OCI-M1 (cell line): ENCODE measurements around the gene HSFX3.
"Not testable (repeated sequence)": the region's sequence is repeated elsewhere in the genome, so short reads cannot be mapped to it uniquely, and the experiment has no call there.

Experiments
- DNase-seq: peaks from one replicate; lab custom pipeline; 2025; lab: John Stamatoyannopoulos, UW

HSFX3 gene

DNA sequence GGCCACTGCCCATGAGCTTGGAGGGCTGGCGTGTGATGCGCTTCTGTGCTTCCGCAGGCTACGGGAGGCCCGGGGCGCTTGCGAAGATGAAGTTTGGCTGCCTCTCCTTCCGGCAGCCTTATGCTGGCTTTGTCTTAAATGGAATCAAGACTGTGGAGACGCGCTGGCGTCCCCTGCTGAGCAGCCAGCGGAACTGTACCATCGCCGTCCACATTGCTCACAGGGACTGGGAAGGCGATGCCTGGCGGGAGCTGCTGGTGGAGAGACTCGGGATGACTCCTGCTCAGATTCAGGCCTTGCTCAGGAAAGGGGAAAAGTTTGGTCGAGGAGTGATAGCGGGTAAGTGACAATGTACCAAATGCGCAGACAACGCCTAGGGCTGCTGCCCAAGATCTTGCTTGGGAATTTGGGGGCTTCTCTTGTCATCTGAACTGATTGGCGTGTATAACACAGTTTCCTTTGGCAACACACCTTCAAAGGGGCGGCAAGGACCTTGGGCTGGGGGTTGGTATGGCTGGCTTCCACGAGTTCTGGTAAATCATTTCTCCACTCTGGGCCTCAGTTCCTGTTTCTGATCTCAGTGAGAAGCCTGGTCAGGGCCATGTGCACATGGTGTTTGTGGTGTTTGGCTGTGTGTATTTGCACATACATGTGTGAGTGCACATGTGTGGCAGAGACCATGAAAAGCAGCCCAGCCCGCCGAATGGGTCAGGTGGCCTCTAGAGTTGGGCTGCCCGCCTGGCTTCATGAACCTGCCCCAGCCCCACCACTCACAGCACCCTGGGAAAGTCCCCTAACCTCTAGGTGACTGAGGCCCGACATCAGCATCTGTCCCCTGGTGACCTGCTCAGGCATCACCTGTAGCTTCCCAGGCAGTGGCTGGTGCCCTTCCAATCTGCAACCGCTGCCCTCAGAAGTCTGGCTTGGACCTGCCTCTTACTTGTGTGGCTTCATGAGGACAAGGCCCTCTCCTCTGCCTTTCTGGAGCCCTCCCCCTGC lies 3.9 kb downstream of the HSFX3 start:
- DNase-seq = peak; percentile 4

DNA sequence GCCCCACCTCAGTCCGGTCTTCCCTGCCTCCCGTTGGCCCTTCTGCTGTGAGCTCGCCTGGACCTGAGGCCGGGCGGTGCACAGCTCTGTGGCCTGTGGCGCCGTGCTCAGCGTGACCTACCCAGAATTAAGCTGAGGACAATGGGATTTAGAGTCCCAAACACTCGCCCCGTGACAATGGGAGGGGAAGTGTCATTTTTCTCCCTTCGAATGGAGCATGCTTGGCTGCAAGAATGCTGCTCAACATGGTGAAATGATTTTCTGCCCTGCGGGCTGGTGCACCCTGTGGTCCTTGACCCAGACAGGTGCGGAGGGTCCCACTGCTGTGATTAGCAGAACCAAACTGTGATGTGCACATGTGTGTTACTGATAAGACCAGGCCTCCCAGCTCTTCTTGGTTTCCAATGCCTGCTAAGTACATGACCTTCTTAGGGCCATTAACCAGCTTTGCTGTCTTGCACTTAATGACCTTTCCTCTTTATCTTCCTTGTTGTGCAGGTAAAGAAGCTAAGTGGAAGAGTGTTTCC lies 8.1 kb downstream of the HSFX3 start:
- peak; percentile 35 for DNase-seq

DNA sequence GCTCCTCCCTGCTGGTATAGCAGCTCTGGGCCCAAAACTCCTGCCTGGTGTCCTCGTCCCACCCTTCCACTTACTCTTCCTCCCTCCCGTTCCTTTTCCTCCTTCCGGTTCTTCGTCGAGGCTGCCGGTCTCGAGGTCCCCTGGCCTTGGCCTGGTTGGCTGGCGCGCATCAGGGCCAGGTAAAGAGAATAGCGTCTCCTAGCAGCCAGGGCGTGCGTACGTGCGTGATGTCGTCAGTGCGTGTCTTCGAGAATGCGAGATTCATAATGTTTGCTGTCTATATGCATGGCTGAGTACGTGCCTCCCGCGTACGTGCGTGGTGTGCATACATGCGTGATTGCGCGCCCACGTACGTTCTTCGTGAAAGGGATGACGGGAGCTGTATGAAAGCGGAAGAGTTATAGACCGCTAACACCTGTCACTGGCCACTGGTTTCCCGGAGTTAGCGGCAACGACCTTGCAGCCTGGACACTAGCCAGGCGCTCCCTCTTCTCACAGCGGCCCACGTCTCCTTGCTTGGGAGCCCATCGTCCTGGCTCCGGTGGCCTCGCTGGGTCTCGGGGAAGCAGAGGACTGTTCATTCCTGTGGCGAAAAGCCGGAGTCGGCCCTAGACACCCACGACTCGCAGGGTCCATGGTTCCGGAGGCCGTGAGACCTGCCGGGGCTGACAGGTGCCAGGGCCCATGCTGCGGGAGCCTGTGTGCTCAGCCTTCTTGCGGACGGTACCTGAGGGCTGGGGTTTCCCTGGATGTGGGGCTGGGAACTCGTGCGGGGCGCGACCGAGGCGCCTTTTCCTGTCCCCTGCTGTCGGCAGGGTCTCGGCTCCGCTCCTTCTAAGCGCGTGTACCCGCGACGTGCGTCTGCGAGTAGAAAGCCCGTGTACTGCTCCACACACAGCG lies 8.9 kb downstream of the HSFX3 start, which contains the start of gene EOLA1:
EOLA1 (plus strand) TSS at position 392 of the 900 bp plus-strand sequence. CDS start 4,619 bp downstream, outside the sequence.
- peak; percentile 96 for DNase-seq

DNA sequence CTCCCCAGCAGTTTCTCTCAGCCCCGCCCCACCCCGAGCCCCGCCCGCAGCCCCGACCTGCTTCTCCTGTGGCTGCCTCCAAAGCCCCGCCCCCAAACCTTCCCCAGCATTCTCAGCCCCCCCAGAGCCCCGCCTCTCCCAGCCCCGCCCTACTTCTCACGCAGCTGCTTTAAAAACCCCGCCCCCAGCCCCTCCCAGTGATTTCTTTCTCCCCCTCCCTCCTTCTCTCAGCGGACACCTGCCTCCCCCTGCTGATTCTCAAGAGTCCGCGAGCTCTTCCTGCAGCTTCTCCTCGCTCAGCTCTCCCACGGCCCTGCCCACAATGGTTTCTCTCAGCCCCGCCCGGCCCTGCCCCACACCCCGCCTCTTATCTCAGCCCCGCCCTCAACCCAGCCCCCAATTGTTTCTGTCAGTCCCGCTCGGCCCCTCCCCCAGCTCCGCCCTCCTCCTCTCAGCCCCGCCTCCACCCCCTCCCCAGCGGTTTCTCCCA lies 9.5 kb downstream of the HSFX3 start:
- peak; percentile 94 for DNase-seq

DNA sequence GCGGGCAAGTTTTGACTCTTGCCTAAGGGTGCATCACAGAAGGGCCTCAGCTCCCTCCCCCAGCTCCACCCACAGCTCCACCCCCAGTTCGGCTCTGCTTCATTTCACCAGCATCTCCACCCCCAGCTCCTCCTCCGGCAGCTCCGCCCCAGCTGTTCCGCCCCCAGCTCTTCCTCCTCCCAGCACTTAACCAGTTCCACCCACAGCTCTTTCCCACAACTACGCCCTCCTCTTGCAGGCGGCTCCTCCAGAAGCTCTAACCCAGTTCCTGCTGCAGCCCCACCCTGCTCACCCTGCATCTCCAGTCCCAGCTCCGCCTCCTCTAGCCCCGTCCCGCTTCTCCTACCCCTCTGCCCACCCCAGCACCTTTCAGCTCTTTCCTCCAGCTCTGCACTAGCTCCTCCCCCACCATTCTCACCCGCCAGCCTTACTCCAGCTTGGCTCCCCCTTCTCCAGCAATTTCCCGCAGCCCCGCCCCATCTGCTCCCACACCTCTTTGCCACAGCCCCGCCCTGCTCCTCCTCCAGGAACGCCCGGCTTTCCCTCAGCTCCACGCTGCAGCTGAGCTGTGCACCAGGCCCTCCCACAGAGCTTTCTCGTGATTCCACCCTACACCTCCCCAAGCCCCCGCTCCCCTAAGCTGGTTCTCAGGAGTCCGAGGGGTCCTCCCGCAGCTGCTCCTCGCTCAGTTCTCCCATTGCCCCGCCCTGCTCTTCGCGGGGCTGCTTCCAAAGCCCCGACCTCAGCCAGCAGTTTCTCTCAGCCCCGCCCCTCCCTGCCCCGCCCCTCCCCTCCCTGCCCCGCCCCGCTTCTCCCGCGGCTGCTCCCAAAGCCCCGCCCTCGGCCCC lies 10.2 kb downstream of the HSFX3 start:
- peak; percentile 94 for DNase-seq

DNA sequence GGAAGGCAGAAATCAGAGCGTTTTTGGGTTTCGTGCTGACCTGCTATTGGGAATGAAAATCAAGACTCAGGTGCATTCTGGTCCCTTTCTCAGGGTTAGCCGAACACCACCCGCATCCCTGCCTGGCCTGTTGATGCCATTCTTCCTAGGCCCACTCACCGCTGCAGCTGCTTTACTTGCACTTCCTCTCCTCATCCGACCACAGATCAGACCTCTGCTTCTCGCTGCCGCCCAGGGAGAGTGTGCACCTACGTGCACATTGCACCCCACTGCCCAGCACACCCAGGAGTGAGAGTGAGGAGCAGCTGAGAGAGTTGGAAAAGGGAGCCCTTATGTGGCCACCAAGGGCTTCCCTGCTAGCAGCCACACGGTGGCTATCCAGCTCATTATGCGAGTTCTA lies 12.2 kb downstream of the HSFX3 start:
- not testable (repeated sequence) for DNase-seq

DNA sequence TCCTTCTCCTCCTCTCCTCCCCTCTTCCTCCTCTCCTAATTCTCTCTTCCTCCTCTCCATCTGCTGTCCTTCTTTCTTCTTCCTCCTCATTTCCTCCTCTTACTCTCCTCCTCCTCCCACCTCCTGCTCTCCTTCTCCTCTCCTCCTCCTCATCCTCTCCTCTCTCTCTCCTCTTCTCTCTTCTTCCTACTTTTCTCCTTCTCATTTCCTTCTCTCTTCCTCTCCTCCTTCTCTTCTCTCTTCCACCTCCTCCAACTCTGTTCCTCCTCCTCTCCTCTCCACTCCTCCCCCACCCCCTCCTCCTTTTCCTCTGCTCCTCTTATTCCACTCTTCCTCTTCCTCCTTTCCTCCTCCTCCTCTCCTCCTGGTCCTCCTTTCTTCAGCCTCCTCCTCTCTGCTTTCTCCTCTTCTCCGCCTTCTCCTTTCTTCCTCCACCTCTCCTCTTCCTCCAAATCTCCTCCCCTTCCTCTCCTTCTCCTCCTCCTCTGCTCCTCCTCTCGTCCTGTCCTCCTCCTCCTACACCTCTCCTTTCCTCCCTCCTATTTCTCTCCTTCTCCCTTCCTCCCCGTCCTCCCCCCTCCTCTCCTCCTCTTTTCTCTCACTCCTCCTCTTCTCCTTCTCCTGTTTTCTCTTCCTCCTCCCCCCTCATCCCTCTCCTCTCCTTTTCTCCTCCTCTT lies 14.7 kb downstream of the HSFX3 start:
- not testable (repeated sequence) for DNase-seq

DNA sequence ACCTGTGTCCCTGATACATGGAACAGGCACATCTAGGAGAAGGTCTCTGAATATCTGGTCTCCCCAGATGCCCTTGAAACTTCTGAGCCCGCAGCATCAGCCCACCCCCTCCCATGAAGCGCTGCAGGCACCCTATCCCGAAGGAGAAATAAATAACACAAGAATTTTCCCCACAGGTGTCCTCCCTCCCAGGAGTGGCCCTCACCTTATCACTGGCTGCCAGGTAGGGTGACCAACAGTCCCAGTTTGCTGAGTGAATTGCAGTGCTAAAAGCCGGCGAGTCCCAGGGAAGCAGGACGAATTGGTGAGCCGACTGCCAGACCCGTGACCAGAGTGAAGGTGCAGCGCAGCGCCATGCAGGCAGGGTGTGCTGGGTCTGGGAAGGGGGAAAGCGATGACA lies 15.7 kb downstream of the HSFX3 start:
- DNase-seq = not testable (repeated sequence)

DNA sequence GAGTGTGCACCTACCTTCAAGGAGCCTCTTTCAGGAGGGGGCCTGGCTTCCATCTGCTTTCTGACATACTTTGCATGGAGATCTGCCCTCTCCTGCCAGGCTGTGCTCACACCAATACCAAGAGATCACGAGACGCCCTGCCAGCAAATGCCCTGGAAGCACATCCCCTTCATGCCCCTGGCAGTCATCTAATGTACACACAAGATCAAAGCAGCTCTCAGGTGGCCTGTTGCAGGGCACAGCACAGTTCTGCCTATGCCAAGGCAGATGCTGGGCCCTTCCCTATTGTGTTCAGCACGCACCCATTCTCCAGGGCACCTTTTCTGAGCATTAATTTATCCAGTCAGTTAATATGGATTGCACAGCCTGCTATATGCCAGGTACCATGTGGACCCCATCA lies 16.9 kb downstream of the HSFX3 start:
- DNase-seq = not testable (repeated sequence)

DNA sequence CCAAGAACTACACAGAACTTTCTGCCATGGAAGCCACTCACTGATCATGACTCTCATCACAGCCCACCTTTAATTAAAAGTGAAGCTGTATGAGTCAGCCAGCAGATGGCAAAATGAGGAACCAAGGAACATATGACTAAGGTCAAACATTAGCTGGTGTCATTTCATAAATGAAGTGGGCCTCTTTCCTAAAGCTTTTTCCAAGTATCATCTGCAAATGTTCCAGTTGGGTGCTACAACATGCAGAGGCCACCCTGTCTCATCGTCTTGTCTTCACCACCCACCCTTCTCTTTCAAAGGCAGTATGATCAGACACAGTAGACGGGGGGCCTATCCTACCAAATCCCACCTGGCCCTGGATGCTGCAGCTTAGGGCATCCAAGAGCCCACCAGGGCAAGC lies 18.1 kb downstream of the HSFX3 start:
- peak; percentile 56 for DNase-seq

DNA sequence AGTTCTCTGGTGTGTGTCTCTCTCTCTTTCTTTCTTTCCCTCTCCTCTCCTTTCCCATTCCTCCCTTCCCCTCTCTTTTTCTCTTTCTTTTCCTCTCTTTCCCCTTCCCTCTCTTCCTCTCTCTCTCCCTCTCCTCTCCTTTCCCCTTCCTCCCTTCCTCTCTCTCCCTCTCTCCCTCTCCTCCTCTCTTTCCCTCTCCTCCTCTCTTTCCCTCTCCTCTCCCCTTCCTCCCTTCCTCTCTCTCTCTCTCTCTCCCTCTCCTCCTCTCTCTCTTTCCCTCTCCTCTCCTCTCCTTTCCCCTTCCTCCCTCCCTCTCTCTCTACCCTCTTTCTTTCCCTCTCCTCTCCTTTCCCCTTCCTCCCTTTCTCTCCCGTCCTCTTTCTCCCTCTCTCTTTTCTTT lies 21.3 kb downstream of the HSFX3 start:
- no peak for DNase-seq

DNA sequence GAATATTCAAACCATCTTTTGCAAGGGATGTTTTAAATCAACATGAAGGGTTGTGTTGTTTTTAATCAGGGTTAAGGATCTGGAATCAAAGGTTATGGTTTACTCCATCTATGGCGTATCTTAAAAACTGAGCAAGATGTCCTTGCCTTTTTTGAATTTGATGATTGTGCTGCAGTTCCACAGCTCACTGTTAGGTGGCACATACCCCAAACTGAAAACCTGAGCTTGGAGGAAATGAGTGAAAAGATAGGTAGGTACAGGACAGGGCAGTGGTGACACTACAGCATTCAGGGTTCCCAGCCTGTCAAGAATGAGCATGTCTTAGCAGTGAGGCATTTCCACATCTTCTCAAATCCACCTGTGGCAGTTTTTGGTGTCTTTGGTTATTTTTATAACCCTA lies 22.0 kb downstream of the HSFX3 start:
- DNase-seq = peak; percentile 67

DNA sequence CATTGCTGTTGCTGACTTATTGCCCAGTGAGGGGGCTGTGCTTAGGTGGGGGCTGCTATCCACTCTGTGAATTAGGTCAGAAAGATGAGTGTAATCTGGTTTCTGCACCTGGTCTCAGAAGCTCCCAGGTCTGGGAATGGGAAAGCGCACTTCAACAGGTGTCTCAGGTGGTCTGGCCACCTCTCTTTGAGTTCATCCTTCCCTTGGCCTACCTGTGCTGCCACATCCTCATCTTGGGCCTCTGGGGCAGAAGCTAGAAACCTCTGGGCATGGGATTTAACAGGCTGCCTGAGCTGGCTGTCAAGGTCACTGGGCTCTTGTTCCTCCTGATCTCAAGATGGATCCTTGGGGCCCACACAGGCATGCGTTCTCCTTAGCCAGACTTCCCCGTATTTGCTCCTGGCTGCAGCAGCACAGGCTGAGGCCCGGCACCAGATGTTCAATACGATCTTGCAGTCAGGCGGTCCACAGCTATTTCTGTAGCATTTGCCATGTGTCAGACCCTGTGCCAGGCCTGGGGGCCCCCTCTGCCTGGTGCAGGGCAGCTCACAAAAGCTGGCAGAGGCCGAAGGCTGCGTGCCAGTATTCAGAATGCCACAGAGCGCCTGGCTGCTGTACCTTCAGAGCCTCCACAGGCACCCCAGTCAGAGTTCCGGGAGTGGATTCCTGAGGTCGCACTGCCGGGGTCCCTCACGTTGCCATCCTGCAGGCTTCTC lies 23.2 kb downstream of the HSFX3 start:
- DNase-seq = not testable (repeated sequence)

DNA sequence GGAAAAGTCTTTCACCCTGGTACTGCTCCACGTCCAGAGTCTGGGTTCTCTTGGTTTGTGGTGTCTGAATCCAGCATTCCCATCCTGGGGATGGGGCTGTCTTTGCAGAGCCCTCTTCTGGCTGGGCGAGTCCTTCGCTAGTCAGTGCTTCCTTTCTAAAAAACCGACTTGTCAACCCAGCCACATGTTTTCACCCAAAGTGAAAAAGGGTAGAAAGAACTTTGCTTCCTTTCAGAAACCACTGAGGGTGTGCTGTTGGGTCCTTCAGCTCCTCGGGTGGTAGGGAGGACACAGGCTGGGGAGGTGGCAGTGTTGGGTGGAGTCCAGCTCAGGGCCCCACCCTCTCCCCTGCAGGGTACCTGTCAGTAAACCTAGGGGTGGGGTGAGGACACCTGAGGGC lies 23.8 kb downstream of the HSFX3 start:
- not testable (repeated sequence) for DNase-seq

DNA sequence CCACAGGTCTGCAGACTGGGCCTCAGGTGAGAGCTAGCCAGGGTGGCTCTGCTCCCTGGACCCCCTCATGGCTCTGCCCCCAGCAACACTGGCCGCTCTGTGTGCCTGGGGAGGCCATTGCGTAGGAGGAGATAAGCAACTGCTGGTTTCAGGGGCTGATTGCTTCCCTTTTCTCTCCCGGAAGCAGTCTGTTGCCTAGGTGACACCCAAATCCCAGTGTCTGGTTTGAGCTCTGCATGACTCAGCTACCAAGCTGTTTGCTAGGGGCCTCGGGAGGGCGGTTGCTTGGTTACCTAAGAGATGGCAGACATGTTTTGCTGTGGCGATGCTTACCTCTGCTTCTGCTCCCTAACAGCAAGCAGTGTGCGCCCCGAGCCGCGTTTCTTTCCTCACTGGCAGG lies 24.3 kb downstream of the HSFX3 start:
- DNase-seq = peak; percentile 83

DNA sequence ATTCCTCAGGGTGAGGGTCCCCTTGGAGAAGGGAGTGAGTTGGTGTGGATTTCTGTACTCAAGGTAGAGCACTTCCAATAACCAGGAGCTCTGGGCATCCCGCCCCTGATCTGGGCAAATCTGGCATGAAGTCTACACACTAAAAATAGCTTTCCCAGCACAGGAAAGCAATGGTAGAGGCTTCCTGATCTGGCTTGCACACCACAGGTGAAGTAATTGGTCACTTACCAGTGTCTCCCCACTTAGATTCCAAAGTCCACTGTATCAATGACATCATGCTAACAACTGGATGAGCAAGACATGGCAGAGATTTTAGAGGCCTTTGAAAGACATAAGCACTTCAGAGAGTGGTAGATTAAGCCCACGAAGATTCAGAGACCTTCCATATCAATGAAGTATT lies 26.8 kb downstream of the HSFX3 start:
- DNase-seq = no peak

DNA sequence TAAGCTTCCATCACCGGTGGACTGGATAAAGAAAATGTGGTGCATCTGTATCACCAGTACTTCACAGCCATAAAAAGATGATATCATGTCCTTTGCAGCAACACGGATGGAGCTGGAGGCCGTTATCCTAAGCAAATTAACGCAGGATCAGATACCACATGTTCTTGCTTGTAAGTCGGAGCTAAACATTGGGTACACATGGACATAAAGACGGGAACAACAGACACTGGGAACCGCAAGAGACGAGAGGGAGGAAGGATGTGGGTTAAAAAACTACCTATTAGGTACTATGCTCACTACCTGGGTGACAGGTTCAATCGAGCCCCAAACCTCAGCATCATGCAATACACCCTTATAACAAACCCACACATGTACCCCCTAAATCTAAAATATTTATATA lies 28.3 kb downstream of the HSFX3 start:
- DNase-seq = no peak

DNA sequence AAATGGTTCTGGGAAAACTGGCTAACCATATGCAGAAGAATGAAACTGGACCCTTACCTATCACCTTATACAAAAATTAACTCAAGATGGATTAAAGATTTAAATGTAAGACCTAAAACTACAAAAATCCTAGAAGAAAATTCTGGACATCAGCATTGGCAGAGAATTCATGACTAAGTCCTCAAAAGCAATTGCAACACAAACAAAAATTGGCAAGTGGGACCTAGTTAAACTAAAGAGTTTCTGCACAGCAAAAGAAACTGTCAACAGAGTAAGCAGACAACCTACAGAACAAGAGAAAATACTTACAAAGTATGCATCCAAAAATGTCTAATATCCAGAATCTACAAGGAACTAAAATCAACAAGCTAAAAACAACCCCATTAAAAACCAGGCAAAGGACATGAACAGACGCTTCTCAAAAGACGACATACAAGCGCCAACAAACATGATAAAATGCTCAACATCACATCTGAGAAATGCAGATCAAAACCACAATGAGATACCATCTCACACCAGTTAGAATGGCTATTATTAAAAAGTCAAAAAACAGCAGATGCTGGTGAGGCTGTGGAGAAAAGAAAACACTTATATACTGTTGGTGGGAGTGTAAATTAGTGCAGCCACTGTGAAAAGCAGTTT lies 29.0 kb downstream of the HSFX3 start:
- DNase-seq = peak; percentile 59

DNA sequence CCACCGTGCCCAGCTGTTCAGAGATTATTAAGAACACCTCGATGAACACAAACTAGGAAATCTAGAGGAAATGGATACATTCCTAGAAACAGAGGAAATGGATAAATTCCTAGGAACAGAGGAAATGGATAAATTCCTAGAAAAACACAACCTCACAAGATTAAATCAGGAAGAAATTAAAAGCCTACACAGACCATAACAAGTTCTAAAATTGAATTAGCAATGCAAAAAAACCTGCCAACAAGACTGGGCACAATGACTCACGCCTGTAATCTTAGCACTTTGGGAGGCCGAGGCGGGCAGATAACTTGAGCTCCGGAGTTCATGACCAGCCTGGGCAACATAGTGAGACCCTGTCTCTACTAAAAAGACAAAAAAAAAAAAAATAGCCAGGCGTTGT lies 31.5 kb downstream of the HSFX3 start:
- no peak for DNase-seq
